AG08396 (cell line): Measurements from ENCODE around the gene CGREF1.
"Not testable (repeated sequence)": the region's sequence is repeated elsewhere in the genome, so short reads cannot be mapped to it uniquely, and the experiment has no call there.

ENCODE experiments used
- DNase-seq: peaks from one replicate; pipeline ENCODE4 v3.0.0; 2012; ENCODE audit warnings: low spot score, mixed read lengths

CGREF1 gene

DNA sequence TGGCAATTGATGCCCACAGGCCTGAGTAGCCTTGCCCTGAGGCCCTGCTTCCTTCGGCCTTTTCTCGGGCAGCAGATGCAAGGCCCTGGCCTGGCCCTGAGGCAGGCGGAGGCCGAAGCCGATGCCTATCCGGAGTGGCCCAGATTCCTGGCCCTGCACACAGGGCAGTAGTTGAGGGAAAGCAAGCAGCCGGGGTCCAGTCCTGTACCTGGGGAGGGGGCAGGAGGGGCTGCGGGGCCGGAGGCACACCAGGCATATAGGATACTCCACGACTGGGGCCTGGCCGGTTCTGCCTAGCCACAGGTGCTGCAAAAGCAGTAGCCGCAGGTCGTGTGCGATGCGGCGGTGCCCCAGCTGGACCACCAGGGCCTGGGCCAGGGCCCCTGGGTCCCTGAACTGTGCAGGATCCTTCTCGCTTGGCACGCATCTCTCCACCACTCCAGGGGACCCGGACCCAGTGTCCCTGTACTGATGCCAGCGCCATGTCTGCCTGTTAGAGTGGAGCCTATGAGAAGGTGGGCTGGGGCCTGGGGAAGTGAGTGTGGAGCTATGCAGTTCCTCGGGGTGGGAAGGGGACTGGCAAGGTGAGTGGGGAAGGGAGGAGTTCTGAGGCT is 18.5 kb upstream of the CGREF1 start:
- no peak for DNase-seq

DNA sequence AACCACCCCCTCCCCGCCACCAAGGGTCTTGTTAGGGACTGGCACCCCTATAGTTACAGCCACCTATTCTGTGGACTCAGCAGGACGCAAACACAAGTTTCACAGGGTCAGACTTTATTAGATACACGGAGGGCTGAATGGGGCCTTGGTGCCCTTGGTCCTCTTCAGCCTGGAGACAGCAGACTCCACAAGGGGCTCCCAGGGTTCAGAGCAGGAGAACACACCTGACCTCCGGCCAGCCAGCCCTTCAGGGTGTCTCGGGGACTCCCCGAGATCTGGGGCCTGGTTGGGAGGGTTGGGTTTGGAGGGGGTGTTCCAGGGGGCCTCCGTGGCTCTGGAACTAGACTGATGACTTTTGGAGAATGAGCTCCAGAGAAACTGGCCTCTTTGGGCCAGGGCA is 17.8 kb upstream of the CGREF1 start:
- no peak for DNase-seq

DNA sequence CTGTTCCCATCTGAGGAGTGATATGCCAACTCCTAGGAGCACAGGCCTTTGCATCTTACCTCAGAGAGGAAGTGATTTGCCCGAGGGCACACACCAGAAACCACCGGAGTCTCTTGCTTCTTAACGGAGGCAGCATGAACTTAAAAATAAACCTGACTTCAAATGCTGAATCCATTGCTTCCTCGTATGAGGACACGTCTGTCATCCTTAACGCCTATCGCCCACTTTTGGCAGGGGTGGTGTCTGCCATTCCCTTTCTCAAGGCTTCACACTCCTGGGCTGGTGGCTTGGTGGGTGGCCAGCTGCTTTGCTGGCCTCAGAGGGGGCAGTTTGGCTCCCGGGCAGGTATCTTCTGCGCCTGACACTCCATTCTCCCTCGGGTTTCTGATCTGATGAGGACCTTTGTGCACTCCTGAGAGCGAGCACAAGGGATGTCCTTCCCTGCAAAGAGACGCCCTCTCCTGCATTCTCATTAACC is 16.6 kb upstream of the CGREF1 start:
- no peak for DNase-seq

DNA sequence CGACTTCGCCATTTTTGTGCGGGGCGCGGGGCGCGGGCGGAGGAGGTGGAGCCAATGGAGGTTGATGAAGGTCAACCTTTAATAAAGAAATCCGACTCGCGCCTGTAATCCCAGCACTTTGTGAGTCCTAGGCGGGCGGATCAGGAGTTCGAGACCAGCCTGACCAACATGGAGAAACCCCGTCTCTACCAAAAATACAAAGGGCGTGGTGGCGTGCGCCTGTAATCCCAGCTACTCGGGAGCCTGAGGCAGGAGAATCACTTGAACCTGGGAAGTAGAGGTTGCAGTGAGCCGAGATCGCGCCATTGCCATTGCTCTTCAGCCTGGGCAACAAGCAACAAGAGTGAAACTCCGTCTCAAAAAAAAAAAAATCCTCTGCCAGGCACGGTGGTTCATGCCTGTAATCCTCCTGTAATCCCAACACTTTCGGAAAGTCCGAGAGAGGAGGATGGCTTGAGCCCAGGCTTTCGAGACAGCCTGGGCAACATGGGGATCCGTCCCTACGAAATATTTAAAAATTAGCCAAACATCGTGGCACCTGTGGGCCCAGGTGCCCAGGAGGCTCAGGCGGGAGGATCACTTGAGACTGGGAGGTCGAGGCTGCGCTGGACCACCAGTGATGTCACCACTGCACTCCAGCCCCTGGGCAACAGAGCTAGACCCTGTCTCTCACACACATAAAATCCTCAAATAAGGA is 16.0 kb upstream of the CGREF1 start:
- no peak for DNase-seq

DNA sequence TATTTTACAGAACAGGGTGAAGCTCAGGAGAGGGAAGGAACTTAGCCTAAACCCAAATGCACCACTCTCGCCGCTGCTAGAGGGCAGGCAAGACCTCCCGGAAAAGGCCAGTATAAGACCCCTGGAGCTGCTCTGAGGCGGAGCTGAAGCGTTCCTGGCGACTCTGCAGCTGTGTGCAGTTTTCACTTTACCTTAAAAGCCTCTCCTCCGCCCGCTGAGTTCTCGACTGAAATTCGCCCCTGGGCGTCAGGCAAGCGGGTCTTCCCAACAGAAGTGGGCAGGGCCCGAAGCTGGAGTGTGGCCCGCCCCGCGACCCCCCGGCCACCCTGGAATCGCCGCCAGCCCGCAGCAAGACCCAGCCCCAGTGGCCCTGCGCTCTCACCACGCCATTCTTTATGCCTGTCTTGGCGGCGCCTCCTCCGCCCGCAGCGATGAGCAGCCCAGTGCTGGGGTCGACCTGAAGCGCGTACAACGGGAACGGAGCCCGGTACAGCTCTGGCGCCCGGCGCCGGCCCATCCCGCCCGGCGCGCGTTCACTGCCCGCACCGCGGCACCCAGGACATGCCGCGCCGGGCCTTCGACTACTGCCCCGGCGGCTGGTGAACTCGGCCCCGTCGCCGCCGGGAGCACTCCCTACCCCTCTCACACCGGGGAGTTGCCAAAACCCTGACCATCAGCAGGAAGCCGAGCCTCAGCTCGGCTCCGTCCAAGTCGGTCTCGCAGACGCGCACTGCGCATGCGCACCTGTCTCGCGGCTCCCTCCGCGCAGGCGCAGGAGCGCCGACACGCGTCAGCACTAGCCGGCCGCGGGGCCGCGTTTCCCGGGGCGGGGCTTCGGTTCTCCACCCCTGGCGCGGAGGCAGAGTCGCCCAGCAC is 15.2 kb upstream of the CGREF1 start, which contains the start of gene PREB:
PREB (minus strand) TSS at position 732 of the 876 bp plus-strand sequence; CDS start at position 517, 215 bp downstream.
- DNase-seq = peak; percentile 100

DNA sequence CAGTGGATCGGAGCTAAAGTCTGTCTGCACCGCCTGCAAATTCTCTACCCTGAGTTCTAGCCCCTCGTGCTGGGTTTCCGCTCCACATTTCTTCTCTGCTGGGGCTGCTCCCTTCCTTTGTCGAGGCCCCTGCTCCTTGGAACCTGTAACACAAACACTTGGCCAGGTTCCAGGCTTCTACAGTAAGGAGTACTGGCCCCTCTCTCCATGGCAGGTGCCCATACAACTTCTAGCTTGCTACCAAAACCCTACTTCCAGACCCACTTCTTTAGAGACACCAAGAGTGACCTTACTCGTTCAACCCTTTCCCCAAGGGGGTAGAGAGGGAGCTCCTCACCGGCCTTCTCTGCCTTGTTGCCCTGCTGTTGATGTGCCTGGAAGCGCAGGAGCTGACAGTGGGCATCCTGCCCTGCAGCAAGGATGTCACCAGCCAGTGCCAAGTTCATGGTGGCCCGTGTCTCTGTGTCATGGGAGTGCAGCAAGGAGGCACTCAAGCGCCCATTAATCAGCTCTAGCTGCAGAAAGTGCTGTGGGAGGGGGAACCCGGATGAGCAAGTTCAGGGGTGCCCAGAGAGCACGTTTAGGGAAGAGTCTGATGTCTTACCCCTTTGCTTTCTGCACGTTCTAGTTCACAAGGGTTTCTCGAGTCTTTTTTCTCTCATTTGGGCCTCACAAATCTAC is 14.4 kb upstream of the CGREF1 start:
- no peak for DNase-seq

DNA sequence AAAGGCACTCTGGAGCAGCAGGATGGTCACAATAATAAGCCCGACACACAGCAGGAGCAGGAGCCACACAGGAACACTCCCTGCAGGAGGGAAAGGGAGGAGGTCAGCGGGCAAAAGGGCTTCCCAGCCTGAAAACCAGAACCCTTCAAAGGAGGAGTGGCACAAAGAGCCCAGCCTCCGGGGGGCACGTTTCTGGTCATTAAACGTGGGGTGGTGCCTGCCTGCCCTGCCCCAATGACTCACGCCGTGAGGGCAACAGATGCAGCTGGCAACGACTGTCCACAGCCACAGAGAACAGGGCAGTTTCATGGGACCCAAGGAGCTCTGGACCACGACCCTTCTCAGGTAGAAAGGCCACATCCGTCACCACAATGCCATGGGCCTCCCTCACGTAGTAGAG is 12.5 kb upstream of the CGREF1 start:
- DNase-seq = no peak

DNA sequence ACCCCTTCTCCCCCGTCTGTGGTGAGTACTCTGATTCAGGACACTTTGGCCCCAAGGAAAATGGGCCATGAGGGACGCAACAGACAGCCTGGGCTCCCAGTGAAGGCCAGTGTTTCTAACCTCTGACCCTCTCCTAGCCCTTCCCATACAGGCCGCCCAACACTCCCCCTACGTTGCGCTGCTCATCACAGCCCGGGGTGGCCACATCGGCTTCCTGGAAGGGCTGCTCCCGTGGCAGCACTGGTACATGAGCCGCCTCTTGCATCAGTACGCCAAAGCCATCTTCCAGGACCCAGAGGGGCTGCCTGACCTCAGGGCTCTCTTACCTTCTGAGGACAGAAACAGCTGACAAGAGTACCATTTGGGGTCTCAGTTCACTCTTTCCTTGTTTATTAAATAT is 11.5 kb upstream of the CGREF1 start:
- no peak for DNase-seq

DNA sequence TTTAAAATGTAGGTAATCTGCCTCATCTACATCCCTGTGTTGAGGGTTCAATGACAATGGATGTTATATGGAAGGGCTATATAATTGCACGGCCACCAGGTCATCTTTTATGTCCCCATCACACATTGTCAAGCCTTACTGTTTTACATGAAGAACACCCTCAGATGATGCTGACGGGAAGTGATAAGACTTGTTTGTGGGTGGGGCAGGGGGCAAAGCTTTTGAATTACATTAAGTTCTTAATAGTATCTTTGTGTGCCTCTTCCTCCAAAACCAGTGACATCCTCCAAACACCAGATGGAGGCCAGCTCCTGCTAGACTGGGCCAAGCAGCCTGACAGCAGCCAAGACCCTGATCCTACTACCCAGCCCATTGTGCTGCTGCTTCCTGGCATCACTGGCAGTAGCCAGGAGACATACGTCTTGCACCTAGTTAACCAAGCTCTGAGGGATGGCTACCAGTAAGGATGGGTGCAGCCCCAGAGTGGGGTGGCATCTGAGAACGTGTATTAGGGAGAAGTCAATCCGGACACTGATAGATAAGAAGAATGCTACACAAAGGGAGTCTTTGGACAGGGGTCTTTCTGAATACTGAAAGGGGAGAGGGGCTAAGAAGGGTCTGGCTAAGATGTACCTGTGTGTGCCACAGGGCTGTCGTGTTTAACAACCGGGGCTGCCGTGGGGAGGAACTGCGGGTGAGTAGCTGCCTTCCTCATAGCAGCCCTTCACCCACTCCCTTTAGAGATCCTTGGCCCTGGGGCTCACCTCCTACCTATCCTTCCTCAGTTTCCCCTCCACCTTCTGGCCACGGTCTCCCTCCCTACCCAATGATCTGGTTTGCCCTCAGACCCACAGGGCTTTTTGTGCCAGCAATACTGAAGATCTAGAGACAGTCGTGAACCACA is 10.0 kb upstream of the CGREF1 start:
- DNase-seq = no peak

DNA sequence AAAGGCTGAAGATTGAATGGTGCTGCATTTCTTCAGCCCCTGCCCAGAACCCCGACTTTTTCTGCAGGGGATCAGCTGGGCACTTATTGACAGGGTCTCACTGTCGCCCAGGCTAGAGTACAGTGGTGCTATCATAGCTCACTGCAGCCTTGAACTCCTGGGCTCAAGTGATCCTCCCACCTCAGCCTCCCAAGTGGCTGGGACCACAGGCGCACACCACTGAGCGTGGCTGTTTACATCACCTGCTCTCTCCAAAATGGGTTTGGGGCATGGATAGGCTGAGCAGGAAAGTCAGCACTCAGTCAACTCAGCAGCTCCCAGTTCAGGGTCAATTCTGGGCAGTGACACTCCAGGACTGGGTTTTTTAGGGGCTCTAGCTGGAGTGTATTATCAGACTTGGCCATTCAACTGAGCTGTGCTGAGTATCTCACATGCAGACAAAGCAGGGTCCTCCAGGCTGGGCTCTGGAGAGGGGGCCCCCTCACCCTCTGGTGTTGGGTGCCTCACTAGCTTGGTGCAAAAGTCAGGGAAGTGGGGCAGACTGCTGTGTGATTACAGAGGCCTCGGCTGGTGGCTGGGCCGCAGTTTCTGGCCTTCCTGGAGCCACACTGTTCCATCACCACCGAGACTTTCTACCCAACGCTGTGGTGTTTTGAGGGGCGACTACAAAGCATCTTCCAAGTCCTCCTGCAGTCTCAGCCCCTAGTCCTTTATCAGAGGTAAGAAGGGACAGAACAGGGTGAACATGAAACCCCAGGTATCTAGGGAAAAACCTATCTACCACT is 9.1 kb upstream of the CGREF1 start:
- DNase-seq = no peak

DNA sequence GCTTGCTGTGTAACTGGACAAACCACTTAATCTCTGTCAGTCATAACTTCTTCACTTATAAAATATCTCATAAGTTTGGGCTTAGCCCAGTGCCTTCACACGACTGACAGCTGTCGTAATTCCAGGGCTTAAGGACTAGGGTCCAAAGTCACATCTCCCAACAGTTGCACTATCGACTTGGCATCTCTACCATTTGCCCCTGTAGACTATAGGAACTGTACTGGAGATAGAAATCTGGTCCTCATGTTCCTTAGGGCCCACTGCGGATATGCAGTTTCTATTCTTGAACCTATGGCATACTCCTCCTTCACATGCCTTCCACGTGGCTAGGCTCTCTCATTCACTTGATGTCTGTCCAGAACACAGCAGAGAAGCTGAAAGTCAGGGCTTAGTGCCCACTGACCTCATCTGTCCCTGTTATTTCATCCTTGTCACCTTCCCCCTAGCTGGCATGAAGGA is 7.4 kb upstream of the CGREF1 start:
- no peak for DNase-seq

DNA sequence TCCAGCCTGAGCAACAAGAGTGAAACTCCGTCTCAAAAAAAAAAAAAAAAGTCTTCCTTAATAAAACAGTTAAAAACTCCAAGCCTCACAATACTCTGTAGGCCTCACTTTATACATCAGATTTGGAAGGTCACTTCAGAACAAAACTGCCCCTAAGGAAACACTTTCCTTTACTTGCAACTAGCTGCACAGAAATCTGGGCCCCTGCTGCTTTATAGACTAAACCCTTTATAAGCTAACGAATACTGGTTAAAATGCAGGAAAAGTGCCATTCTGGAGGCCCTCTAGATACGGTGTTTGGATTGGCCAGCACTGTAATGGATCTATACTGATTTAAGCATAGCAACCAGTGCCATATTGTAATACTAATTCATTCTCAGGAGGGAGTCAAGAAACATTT is 6.2 kb upstream of the CGREF1 start:
- no peak for DNase-seq

DNA sequence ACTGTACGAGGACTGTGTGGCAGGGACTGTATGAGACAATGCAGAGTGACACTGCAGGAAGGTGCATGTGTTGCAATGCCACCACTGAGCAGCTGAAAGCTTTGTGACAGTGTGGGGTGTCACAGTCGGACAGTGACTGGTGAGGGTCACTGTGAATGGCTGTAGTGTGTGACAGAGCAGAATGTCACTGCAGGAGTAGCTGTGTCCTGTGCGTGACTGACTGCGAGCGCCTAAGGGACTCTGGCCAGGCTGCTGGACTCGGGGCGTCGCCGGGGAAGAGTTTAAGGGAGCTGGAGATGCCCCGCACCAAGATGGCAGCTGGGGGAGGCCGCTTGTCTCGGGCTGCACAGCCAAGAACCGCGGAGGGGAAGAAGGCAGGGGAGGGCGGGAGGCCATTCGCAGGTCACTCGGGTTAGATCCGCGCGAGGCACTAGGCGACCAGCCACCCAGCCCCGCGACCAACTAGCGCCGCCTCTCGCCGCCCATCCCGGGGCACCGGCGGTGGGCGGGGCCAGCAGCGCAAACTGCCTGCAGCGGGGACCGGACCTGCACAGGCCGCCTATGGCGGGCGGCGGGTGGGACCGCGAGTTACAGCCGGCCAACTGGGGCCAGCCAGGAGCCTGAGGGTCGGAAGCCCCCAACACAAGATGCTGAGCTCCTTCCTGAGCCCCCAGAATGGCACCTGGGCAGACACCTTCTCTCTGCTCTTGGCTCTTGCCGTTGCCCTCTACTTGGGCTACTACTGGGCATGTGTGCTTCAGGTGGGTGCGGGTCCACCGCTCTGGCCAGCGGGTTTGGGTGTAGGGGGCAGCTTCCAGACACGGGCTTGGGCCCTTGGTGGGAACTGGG is 4.6 kb upstream of the CGREF1 start, which contains the start of gene ABHD1:
ABHD1 (plus strand) TSS at position 514 of the 849 bp plus-strand sequence; CDS start at position 648, 134 bp downstream.
- peak; percentile 66 for DNase-seq

DNA sequence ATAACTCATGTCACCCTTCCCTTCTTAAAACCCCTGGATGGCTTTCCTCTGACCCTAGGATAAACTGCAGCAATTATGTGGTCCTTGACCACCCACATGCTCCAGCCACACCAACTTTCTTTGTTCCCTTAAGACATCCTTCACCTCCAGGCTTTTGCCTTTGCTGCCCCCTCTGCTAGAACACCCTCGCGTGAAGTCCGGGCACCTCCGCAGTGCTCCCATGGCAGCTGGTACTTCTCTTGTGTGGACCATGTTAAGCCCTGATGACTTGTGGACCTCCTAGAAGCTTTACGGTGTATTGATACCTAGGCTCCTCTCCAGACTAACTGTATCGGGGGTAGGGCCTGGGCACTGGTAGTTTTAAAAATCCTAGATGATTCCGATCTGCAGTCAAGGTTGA is 3.9 kb upstream of the CGREF1 start:
- no peak for DNase-seq

DNA sequence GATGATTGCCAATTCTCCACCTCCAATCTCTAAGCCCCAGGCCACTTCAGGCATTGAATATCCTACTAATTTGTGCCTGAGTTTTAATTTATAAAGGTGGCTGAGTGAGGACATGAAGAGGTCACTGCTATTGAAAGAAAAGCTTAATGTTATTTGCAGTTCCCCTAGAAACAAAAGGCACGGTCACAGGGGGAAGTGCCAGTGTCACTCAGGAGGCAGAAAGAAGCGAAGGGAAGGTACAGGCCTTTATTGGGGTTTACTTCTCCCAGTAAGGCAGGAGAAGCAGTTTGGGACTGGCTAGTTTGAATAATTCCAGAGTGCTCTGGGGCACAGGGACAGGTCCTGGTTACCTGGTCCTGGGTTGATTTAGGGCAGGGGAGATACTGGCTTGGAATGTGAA is 3.0 kb upstream of the CGREF1 start:
- DNase-seq = no peak

DNA sequence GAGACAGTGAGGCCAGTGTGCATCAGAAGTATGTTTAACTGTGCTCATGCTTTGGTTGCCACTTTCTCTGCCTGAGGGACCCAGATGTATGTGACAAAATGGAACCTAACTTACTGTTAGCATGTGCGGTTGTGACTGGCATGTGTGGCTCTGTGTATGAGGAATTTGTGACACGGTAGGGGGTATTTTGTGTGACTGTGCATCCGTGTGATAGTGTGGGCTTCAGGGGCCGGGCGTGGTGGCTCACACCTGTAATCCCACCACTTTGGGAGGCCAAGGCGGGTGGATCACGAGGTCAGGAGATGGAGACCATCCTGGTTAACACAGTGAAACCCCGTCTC is 372 bp upstream of the CGREF1 start:
- not testable (repeated sequence) for DNase-seq

DNA sequence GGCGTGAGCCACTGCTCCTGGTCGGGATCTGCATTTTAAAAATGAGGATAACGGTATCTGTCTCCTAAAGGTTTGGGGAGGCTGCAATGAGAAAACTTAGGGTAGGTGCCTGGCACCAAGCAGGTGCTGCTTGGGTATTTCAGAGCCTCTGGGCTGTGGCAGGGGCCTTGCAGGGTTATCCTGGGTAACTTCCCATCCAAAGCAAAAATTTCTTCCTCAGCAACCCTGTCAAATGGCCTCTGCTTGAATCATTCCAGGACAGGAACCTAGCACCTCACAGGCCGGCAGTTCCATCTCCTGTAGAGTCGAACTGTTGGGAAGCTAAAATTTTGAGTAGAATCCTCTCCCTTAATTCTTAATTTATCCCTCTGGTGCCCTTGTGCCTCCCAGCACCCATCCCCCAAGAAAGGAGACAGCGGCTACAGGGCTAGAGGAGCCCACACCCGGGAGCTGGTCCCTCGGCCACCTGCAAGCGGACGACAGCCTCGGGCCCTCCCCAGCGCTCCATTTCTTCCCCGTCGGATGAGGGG is 868 bp downstream of the CGREF1 start:
- no peak for DNase-seq

DNA sequence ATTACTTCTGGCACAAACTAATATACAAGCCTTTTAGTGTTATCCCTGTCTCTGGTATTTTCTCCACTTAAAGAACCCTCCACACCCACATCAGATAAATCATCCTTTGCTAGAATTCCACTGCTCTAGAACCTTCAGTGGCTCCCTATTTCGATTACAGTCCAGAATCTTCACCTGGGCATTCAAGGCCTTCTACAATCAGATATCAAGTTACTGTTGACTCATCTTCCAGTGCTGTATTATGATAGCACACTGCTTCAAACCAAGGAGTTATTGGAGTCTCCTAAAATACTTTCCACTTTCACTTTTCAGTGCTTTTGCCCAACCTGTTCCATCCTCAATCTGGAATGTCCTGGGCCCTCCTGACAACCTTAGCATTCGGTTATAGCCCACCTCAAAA is 3.4 kb downstream of the CGREF1 start:
- no peak for DNase-seq
